Right atrium auricular region (tissue), 2 donors: ENCODE measurements around the gene COX7A2L. TPM values are rescaled to one million over a fixed set of nuclear protein-coding genes. Genes with fewer than 3 reads are reported as not detected.

ENCODE experiments used
- DNase-seq: peaks from one replicate; pipeline ENCODE4 v3.0.0-alpha.2; 2019; ENCODE audit warnings: low spot score
- H3K27ac ChIP-seq, 2 donors: fragments of 200-600 bp; sonication (generic); 1 replicate in 1 of 2; 2 replicates in 1 of 2; pipeline ENCODE4 v1.5.1; 2016 to 2019
- H3K27me3 ChIP-seq, 2 donors: fragments of 200-600 bp; sonication (generic); one replicate each; pipeline versions ENCODE4 v1.5.1 to v1.6.0; 2017 to 2019
- H3K36me3 ChIP-seq: fragments of 200-600 bp; sonication (generic); one replicate; pipeline ENCODE4 v1.5.1; 2016
- H3K4me1 ChIP-seq, 2 donors: fragments of 200-600 bp; sonication (generic); one replicate each; pipeline versions ENCODE4 v1.5.1 to v1.6.0; 2017 to 2019
- H3K4me3 ChIP-seq, 2 donors: fragments of 200-600 bp; sonication (generic); 1 replicate in 1 of 2; 2 replicates in 1 of 2; pipeline ENCODE4 v1.5.1; 2017 to 2019; ENCODE audit warnings: mild to moderate bottlenecking in 1 of 2, moderate library complexity in 1 of 2
- H3K9me3 ChIP-seq, 2 donors: fragments of 200-600 bp; sonication (generic); one replicate each; pipeline ENCODE4 v1.5.1; 2019
- CTCF ChIP-seq, 2 donors: fragments of 200-600 bp; sonication (generic); IDR thresholded peaks; one replicate each; pipeline ENCODE4 v1.5.1; 2019; ENCODE audit warnings: antibody characterized with exemption in 2 of 2
- total RNA-seq, 2 donors: library from RNA; depleted of rRNA; stranded (reverse); fragments of >200 nt; gene quantifications; one replicate each; pipeline ENCODE4 v1.1.0, GENCODE V29; 2016

COX7A2L gene
- total RNA-seq, 2 donors from 2014 or later, result 96.0 to 132 TPM

- peaks cover 12% of the 10 kb centered on the region for H3K36me3 ChIP-seq
- H3K27ac ChIP-seq, result no peak overlapping the region
- peak in 1 of 2 donors; percentile 62 for TF ChIP-seq CTCF (IDR thresholded peaks at IDR 0.05)
- no peaks in the 10 kb centered on the region for H3K9me3 ChIP-seq
- DNase-seq, result no peak
- H3K4me3 ChIP-seq, result no peak overlapping the region
- no peaks in the 10 kb centered on the region for H3K4me1 ChIP-seq
- H3K27me3 ChIP-seq, result no peaks in the 10 kb centered on the region
Observed at GRCh38 chr2:42328148-42328833, 32.7 kb downstream of the COX7A2L start.

DNA sequence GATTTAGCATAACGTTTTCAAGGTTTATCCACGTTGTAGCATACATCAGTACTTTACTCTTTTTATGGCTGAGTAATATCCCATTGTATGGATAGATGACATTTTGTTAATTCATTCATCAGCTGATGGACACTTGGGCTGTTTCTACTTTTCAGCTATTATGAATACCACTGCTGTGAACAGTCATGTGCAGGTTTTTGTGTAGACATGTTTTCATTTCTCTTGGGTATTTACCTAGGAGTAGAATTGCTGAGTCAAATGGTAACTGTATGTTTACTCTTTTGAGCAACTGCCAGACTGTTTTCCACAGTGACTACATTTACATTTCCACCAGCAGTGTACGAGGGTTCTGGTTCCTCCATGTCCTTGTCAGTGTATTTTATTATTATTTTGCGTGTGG, 33.9 kb downstream of the COX7A2L start:
- H3K27me3 ChIP-seq, result no peaks in the 10 kb centered on the region
- no peak for TF ChIP-seq CTCF (IDR thresholded peaks at IDR 0.05)
- no peak overlapping the region for H3K4me3 ChIP-seq
- DNase-seq, result no peak
- H3K36me3 ChIP-seq, result no peaks in the 10 kb centered on the region
- H3K27ac ChIP-seq, result no peak overlapping the region
- no peaks in the 10 kb centered on the region for H3K4me1 ChIP-seq
- H3K9me3 ChIP-seq, result no peaks in the 10 kb centered on the region

- no peak for DNase-seq
- H3K27me3 ChIP-seq, result no peaks in the 10 kb centered on the region
- H3K9me3 ChIP-seq, result no peaks in the 10 kb centered on the region
- H3K4me1 ChIP-seq, result no peaks in the 10 kb centered on the region
- no peak overlapping the region for H3K4me3 ChIP-seq
- H3K36me3 ChIP-seq, result no peaks in the 10 kb centered on the region
- H3K27ac ChIP-seq, result no peak overlapping the region
- TF ChIP-seq CTCF (IDR thresholded peaks at IDR 0.05), result no peak
Observed at GRCh38 chr2:42325609-42326008, 35.4 kb downstream of the COX7A2L start.

- no peak for TF ChIP-seq CTCF (IDR thresholded peaks at IDR 0.05)
- H3K4me1 ChIP-seq, result no peaks in the 10 kb centered on the region
- no peaks in the 10 kb centered on the region for H3K9me3 ChIP-seq
- no peak overlapping the region for H3K4me3 ChIP-seq
- H3K27ac ChIP-seq, result no peak overlapping the region
- DNase-seq, result no peak
- H3K36me3 ChIP-seq, result peaks cover under 1% of the 10 kb centered on the region
- H3K27me3 ChIP-seq, result no peaks in the 10 kb centered on the region
Observed at GRCh38 chr2:42324949-42325348, 36.1 kb downstream of the COX7A2L start.

DNA sequence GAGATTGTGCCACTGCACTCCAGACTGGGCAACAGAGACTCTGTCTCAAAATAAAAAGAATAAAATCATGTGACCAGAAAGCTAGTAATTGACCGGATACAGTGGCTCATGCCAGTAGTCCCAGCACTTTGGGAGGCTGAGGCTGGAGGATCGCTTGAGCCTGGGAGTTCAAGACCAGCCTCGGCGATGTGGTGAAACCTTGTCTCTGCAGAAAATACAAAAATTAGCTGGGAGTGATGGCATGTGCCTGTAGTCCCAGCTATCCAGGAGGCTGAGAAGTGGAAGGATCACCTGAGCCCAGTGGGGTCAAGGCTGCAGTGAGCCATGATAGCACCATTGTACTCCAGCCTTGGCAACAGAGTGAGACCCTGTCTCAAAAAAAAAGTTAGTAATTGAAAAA, 36.8 kb downstream of the COX7A2L start:
- no peak overlapping the region for H3K4me3 ChIP-seq
- TF ChIP-seq CTCF (IDR thresholded peaks at IDR 0.05), result no peak
- no peaks in the 10 kb centered on the region for H3K4me1 ChIP-seq
- H3K9me3 ChIP-seq, result no peaks in the 10 kb centered on the region
- H3K27ac ChIP-seq, result no peak overlapping the region
- peaks cover 8% of the 10 kb centered on the region for H3K36me3 ChIP-seq
- no peaks in the 10 kb centered on the region for H3K27me3 ChIP-seq
- DNase-seq, result no peak
